Keratinocyte (primary cell): ENCODE data around the gene CNPY1. TPM values are rescaled to one million over a fixed set of nuclear protein-coding genes. Genes with fewer than 3 reads are reported as not detected.

Experiments used
- DNase-seq: peaks from one replicate; pipeline ENCODE4 v3.0.0-alpha.2; 2011; ENCODE audit warnings: low read depth, missing footprints, low spot score
- FAIRE-seq: peaks from 2 replicates; lab custom pipeline; 2011; peaks lifted over from hg19 to GRCh38; lab: Jason Lieb, UNC
- H2AFZ ChIP-seq: 2 replicates; pipeline ENCODE4 v1.6.0; 2012; ENCODE audit warnings: low read length, control low read depth, inconsistent platforms; ENCODE audit not compliant: control insufficient read depth
- H3K27ac ChIP-seq: 2 replicates; pipeline ENCODE4 v1.5.1; 2011; ENCODE audit warnings: low read length; ENCODE audit not compliant: control insufficient read depth, insufficient read depth
- H3K27me3 ChIP-seq: 3 replicates; pipeline ENCODE4 v1.6.0; 2011; ENCODE audit warnings: low read length; ENCODE audit not compliant: control insufficient read depth, insufficient read depth; ENCODE audit errors: extremely low read depth
- H3K36me3 ChIP-seq, 2 experiments: 2 replicates in 1 of 2; 3 replicates in 1 of 2; pipeline ENCODE4 v1.5.1; 2011; ENCODE audit warnings: low read length in 2 of 2, mild to moderate bottlenecking in 1 of 2; ENCODE audit not compliant: control insufficient read depth in 2 of 2, insufficient read depth in 2 of 2; ENCODE audit errors: extremely low read depth in 1 of 2
- H3K4me1 ChIP-seq: 3 replicates; pipeline ENCODE4 v1.5.1; 2011; ENCODE audit warnings: low read length; ENCODE audit not compliant: control insufficient read depth, insufficient read depth; ENCODE audit errors: extremely low read depth
- H3K4me2 ChIP-seq: 3 replicates; pipeline ENCODE4 v1.6.0; 2011; ENCODE audit warnings: low read depth, low read length; ENCODE audit not compliant: control insufficient read depth, insufficient read depth; ENCODE audit errors: extremely low read depth
- H3K4me3 ChIP-seq, 3 experiments: fragments of 200-600 bp in 1 of 3; sonication (generic) in 1 of 3; 2 replicates in 2 of 3; 3 replicates in 1 of 3; pipeline ENCODE4 v1.5.1; 2011 to 2016; ENCODE audit warnings: low read length in 3 of 3, mild to moderate bottlenecking in 3 of 3, control low read depth in 2 of 3, inconsistent platforms in 1 of 3, low read depth in 1 of 3, mixed read lengths in 1 of 3, mixed run types in 1 of 3, moderate library complexity in 1 of 3; ENCODE audit not compliant: control insufficient read depth in 2 of 3, insufficient read depth in 2 of 3; ENCODE audit errors: extremely low read depth in 1 of 3
- H3K79me2 ChIP-seq: 2 replicates; pipeline ENCODE4 v1.6.0; 2012; ENCODE audit warnings: low read length; ENCODE audit not compliant: control insufficient read depth, insufficient read depth
- H3K9ac ChIP-seq: 3 replicates; pipeline ENCODE4 v1.6.0; 2011; ENCODE audit warnings: low read length; ENCODE audit not compliant: control insufficient read depth, insufficient read depth; ENCODE audit errors: extremely low read depth
- H3K9me1 ChIP-seq: 3 replicates; pipeline ENCODE4 v1.6.0; 2011; ENCODE audit warnings: low read length; ENCODE audit not compliant: control insufficient read depth, insufficient read depth; ENCODE audit errors: extremely low read depth
- H3K9me3 ChIP-seq: 2 replicates; pipeline ENCODE4 v1.5.1; 2012; ENCODE audit warnings: low read depth, low read length; ENCODE audit not compliant: control insufficient read depth
- H4K20me1 ChIP-seq: 3 replicates; pipeline ENCODE4 v1.6.0; 2011; ENCODE audit warnings: low read length; ENCODE audit not compliant: control insufficient read depth, insufficient read depth; ENCODE audit errors: extremely low read depth
- EZH2 ChIP-seq: IDR thresholded peaks from one replicate; pipeline ENCODE4 v1.6.1; 2012; ENCODE audit warnings: inconsistent platforms, mild to moderate bottlenecking, low read length, moderate library complexity
- dilution Hi-C: fragments of 300-500 bp; cut with MboI; formaldehyde crosslinking; loops from one replicate; pipeline ENCODE4 v1.7.0; 2020; ENCODE audit warnings: low sequenced_read_pairs; ENCODE audit not compliant: extremely low pct_ligation_motif_present
- polyA plus RNA-seq, 5 experiments: library from polyadenylated mRNA; depleted of rRNA in 3 of 5; stranded (reverse) in 3 of 5; stranded (forward) in 1 of 5; unstranded in 1 of 5; fragments of >200 nt; gene quantifications; 1 replicate in 1 of 5; 2 replicates in 3 of 5; 3 replicates in 1 of 5; pipeline versions ENCODE4 v1.2.1 to v1.2.3, GENCODE V29; 2011 to 2012; ENCODE audit warnings: missing spikeins in 2 of 5, low read depth in 1 of 5, low replicate concordance in 1 of 5
- TF ChIP-seq, protein P1 (sequence below), 3 experiments: IDR thresholded peaks in 1 of 3; conservative IDR thresholded peaks in 1 of 3; optimal IDR thresholded peaks in 1 of 3; 2 replicates in 2 of 3; 3 replicates in 1 of 3; pipeline versions ENCODE3 to v1.5.1; 2011; ENCODE audit warnings: low read length in 3 of 3, mild to moderate bottlenecking in 3 of 3, moderate library complexity in 2 of 3, control low read depth in 1 of 3, inconsistent platforms in 1 of 3; ENCODE audit not compliant: insufficient read depth in 2 of 3; ENCODE audit errors: extremely low read depth in 1 of 3

The CNPY1 gene
- polyA plus RNA-seq, 1 donor (not counting 4 experiments of a cell fraction or from before 2014, with no cell fraction given) = not detected

DNA sequence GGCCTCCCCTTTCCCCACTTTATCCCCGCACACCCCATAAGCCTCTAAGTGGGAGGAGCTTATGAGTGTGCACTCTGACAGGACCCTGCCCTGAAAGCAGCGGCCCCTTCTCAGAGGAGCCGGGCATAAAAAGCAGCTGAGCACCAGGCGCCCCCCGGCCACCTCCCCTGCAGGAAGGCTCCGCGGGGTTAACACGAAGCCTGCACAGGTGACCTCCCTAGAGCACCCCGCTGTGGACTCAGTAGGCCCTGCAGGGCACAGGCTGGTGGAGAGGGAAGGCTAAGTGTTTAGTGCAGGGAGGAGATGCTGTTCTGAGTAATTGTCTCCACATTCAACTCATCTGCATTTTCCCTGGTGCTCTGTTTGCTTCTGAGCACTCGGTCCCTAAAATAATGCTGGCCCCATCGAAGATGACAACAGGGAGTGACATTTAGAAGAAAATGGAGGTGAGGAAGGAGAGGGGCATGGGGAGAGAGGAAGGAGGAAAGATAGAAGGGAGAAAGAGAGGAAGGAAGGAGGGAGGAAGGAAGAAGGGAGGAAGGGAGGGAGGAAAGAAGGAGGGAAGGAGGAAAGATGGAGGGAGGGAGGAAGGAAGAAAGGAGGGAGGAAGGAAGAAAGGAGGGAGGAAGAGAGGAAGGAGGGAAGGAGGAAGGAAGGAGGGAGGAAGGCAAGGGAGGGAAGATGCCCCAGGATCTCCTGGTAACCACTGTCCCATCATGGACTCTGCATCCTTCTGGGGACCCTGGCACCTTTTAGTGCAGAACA is 25.4 kb upstream of the CNPY1 start:
- Histone ChIP-seq H3K9me1 (no peaks in the 10 kb centered on the region), H3K4me1 (no peaks in the 10 kb centered on the region), H3K27ac (no peak overlapping the region), H3K9ac (no peak overlapping the region), H2AFZ (no peak overlapping the region), H3K4me2 (no peak overlapping the region), H4K20me1 (no peaks in the 10 kb centered on the region), H3K79me2 (no peaks in the 10 kb centered on the region), H3K27me3 (peaks cover 8% of the 10 kb centered on the region), H3K4me3 (no peak overlapping the region), H3K36me3 (no peaks in the 10 kb centered on the region), H3K9me3 (no peaks in the 10 kb centered on the region)
- DNase-seq = no peak
- no peak for FAIRE-seq
- dilution Hi-C loops = no loop called here
- TF ChIP-seq, protein P1, sequence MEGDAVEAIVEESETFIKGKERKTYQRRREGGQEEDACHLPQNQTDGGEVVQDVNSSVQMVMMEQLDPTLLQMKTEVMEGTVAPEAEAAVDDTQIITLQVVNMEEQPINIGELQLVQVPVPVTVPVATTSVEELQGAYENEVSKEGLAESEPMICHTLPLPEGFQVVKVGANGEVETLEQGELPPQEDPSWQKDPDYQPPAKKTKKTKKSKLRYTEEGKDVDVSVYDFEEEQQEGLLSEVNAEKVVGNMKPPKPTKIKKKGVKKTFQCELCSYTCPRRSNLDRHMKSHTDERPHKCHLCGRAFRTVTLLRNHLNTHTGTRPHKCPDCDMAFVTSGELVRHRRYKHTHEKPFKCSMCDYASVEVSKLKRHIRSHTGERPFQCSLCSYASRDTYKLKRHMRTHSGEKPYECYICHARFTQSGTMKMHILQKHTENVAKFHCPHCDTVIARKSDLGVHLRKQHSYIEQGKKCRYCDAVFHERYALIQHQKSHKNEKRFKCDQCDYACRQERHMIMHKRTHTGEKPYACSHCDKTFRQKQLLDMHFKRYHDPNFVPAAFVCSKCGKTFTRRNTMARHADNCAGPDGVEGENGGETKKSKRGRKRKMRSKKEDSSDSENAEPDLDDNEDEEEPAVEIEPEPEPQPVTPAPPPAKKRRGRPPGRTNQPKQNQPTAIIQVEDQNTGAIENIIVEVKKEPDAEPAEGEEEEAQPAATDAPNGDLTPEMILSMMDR (optimal IDR thresholded peaks at IDR 0.05 in 1 of 3, IDR thresholded peaks at IDR 0.05 in 1 of 3, conservative IDR thresholded peaks at IDR 0.05 in 1 of 3; ENCODE audit: extremely low read depth in 1 of 3, insufficient read depth in 2 of 3, low read length in 3 of 3) = peak in 1 of 3 experiments; percentile 16
- TF ChIP-seq EZH2 = no peak

DNA sequence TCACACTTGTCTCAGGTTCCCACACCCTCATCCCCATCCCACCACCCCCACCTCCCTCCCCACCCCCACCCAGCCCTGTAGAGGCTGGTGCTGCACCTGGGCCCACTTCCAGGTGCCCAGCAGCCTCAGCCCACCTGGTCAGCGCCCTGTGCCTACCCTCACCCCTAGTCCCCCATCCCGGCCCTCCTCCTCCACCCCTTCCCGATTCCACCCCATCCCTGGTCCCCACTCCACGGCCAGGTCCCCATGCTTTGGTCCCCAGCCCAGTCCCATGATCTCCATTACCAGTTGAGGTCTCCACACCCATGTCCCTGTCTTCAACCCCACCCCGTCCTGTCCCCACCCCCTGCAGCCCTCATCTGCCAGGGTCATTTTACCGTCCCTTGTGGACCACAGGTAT is 24.6 kb upstream of the CNPY1 start:
- Histone ChIP-seq H3K9me1 (no peaks in the 10 kb centered on the region), H3K4me2 (no peak overlapping the region), H4K20me1 (no peaks in the 10 kb centered on the region), H3K9ac (no peak overlapping the region), H3K27me3 (peaks cover 5% of the 10 kb centered on the region), H3K4me1 (no peaks in the 10 kb centered on the region), H3K79me2 (no peaks in the 10 kb centered on the region), H3K27ac (no peak overlapping the region), H2AFZ (no peak overlapping the region), H3K36me3 (no peaks in the 10 kb centered on the region), H3K4me3 (no peak overlapping the region), H3K9me3 (no peaks in the 10 kb centered on the region)
- no peak for DNase-seq
- no peak for FAIRE-seq
- no peak for TF ChIP-seq EZH2
- TF ChIP-seq, protein P1 (optimal IDR thresholded peaks at IDR 0.05 in 1 of 3, IDR thresholded peaks at IDR 0.05 in 1 of 3, conservative IDR thresholded peaks at IDR 0.05 in 1 of 3; ENCODE audit: extremely low read depth in 1 of 3, insufficient read depth in 2 of 3, low read length in 3 of 3) = no peak
- dilution Hi-C loops = no loop called here
